Epithelial cell of prostate (primary cell): ENCODE data around the gene ADGB.

Experiments used
- DNase-seq: peaks from one replicate; pipeline ENCODE4 v3.0.0-alpha.2; 2011; ENCODE audit warnings: low read depth, low spot score
- H3K27ac ChIP-seq: fragments of 450-650 bp; 2 replicates; pipeline ENCODE4 v1.5.1; 2017; ENCODE audit warnings: mild to moderate bottlenecking

Gene ADGB

GRCh38 chr6:146620655-146621054, 21.9 kb downstream of the ADGB start:
- no peak for DNase-seq
- H3K27ac ChIP-seq: no peak overlapping the region

- H3K27ac ChIP-seq: no peak overlapping the region
- no peak for DNase-seq
Observed at GRCh38 chr6:146628350-146628749, 29.6 kb downstream of the ADGB start.

- DNase-seq: no peak
- no peak overlapping the region for H3K27ac ChIP-seq
Observed at GRCh38 chr6:146634022-146634421, 35.2 kb downstream of the ADGB start.

DNA sequence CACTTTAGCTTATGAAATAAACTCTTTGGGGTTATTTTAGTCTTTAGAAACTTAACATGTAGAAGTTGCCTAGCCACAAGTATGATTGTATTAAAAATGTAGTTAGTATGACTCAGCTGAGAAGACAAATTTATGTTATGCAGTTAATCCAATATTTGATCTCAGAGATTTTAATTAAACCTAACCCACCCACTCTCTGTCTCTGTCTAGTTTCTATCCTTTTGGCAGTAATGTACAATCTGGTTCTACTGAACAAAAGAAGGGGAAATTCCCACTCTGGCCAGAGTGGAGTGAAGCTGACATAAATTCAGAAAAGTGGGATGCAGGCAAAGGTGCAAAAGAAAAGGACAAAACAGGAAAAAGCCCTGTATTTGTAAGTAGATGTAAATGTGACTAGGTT, 36.4 kb downstream of the ADGB start:
- no peak overlapping the region for H3K27ac ChIP-seq
- no peak for DNase-seq

DNA sequence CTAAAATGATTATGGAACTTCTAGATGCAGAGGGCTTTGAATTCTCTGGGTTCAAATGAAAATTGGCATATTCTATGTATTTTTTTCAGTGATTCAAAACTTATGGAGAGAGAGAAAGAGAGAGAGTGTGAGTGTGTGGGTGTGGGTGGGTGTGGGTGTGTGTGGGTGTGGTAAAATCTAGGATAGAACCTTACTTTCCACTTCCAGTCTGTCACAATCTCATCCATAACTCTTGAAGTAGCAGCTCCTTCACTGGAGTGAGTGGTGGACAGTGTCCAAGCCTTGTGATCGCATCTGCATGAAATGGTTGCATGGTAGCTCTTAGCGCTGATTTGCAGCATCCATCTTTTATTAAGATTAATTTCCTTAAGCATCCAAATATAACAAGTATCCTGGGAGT, 37.7 kb downstream of the ADGB start:
- DNase-seq: no peak

DNA sequence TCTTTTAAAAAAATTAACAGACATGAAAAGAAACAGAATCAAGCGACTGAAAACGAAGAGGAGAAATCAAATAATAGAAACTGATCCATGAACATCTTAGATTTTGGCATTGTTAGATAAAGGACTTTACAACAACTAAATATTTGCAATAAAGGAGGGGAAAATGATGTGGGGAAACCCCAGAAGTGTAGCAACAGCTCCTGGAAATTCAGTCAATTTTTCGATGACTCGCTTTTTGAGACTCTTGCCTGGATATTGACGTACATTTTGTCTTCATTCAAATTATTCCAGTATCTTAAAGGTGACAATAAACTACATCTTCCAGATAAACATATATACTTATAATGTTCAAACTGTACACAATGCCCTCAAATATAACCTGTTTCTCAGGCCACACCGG, 44.1 kb downstream of the ADGB start:
- DNase-seq: no peak
- H3K27ac ChIP-seq: no peak overlapping the region

More for the DNA sequence above, 37.7 kb downstream of the ADGB start:
- no peak overlapping the region for H3K27ac ChIP-seq

- H3K27ac ChIP-seq: no peak overlapping the region
- no peak for DNase-seq
Observed at GRCh38 chr6:146650799-146651481, 52.2 kb downstream of the ADGB start.

DNA sequence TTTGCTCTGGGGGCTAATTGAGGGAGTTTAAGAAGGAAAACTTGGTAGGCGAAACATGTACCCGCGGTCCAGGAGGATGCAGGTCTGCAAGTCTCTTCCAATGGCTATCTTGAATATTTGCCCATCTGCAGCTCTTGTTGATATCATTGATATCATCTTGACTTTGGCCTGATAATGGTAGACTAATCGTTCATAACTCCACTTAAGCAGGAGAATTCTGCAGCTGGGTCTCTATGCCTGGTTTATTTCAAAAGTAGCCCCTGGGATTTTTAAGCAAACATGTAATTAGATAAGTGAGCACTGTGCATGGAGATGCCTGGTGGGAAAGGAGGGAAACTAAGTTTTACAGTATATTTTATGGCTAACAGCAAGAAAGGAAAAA, 52.7 kb downstream of the ADGB start:
- no peak overlapping the region for H3K27ac ChIP-seq

GRCh38 chr6:146657432-146657831, 58.7 kb downstream of the ADGB start:
- no peak overlapping the region for H3K27ac ChIP-seq
- DNase-seq: no peak

More for the DNA sequence above, 52.7 kb downstream of the ADGB start:
- DNase-seq: no peak

DNA sequence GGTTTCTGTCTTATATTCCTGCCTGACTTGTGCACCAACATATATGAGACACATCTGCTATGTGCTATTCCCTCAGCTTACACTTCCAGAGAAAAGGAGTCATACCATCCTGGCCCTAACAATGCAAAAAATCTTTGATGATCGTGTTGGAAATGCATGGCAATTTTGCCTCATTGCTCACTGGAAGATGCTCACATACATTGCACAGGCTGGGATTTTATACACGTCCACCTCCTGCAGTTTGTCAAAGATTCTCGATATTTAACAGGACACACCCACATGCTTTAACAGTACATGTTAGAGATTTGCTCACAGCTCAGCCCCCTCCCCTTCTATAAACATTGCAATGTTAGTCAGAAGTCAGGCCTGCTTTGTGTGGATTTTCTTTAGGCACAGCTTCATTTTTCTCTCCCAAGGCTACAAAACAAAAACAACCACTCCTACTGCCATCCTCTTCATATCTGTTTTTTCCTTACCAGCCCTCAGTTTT, 66.1 kb downstream of the ADGB start:
- DNase-seq: no peak
- H3K27ac ChIP-seq: no peak overlapping the region

GRCh38 chr6:146666909-146667308, 68.1 kb downstream of the ADGB start:
- DNase-seq: no peak
- no peak overlapping the region for H3K27ac ChIP-seq

GRCh38 chr6:146670161-146670560, 71.4 kb downstream of the ADGB start:
- no peak for DNase-seq
- H3K27ac ChIP-seq: no peak overlapping the region

DNA sequence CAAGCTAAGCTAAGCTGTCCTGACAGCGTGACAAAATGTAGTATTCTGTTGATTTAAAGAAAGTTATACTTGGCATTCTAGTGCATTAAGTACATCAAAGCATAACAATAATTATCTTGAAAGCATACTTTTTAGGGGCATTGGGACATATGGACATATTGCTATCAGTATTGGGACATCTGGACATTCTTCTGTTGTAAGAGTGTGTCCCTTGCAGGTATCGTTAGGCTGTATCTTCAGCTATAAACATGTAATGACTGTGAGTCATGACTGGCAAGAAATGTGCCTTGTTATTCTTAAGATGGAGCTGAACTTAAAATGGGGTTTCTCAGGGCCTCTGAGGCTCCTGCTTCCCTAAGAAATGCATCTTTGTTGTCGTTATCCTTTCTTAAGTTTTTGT, 74.3 kb downstream of the ADGB start:
- DNase-seq: no peak
- no peak overlapping the region for H3K27ac ChIP-seq

DNA sequence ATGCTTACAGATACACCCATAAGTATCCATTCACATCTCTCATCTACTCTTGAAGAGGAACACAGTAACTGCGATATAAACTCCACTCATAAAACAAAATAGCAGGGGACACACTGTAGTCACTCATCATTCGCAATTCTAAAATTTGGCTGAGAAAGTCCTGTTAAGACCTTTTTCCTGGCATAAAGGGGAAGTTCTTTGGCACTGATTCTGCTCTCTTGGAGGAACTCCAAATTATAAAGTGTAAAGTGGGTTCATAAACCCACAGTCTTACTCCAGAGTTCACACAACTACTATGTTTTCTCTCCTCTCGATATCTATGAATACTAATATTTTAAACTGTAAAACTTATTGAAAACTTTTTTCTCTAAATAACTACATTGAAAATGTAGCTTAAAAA, 80.6 kb downstream of the ADGB start:
- no peak overlapping the region for H3K27ac ChIP-seq
- no peak for DNase-seq

GRCh38 chr6:146682919-146683318, 84.1 kb downstream of the ADGB start:
- no peak overlapping the region for H3K27ac ChIP-seq
- no peak for DNase-seq

DNA sequence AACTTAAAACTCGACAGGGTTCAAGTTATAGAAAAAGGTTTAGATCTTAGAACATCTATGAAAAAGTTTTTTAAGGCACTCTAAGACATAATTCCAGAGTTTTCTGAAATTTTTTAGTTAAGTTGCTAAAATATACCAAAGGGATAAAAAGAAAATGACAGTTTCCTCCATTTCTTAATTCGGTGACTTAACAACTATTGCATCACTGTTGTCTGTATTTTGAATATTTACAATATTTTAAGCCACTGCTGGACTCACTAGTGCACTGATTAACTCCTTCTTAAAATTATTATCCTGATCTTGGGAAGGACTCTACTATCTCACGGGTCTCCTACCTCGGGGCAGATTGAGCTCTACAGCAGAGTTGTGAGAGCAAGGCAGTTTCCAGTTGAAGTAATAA, 91.0 kb downstream of the ADGB start:
- H3K27ac ChIP-seq: no peak overlapping the region
- no peak for DNase-seq

DNA sequence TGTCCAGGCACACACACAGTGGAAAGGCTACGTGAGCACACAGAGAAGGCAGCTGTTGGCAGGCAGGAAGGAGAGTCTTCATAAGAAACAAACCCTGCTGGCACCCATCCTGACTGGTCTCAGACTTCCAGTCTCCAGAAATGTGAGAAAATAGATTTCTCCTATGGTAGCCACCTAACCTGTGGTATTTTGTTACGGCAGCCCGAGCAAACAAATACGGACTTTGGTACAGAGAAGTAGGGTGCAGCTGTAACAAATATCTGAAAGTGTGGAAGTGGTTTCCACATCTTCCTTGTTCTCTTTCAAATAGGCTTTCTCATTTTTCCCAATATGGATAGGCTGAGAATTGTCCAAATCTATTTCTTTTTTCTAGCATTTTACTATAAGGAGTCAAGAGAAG, 94.6 kb downstream of the ADGB start:
- H3K27ac ChIP-seq: no peak overlapping the region

GRCh38 chr6:146697921-146698320, 99.1 kb downstream of the ADGB start:
- H3K27ac ChIP-seq: no peak overlapping the region
- DNase-seq: no peak

More for the DNA sequence above, 94.6 kb downstream of the ADGB start:
- DNase-seq: no peak

- H3K27ac ChIP-seq: no peak overlapping the region
- peak; percentile 36 for DNase-seq
Observed at GRCh38 chr6:146700078-146700686, 101.4 kb downstream of the ADGB start.

DNA sequence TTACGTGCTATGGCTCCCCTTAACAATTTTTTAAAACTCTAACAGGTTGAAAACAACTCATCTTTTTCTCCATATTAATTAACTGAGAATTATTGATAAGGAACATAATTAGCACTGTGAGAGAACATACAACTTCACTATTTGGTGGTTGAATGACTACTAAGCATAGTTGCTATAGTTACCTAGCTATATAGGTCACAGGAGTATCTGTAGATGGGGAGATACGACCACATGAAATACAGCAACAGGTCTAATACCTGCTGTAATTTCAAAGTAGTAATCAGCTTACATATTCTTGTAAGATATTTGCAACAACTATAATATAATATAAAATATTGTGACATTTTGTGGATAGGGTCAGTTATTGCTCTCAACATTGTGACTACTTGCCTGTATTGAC, 102.9 kb downstream of the ADGB start:
- no peak for DNase-seq
- H3K27ac ChIP-seq: no peak overlapping the region

DNA sequence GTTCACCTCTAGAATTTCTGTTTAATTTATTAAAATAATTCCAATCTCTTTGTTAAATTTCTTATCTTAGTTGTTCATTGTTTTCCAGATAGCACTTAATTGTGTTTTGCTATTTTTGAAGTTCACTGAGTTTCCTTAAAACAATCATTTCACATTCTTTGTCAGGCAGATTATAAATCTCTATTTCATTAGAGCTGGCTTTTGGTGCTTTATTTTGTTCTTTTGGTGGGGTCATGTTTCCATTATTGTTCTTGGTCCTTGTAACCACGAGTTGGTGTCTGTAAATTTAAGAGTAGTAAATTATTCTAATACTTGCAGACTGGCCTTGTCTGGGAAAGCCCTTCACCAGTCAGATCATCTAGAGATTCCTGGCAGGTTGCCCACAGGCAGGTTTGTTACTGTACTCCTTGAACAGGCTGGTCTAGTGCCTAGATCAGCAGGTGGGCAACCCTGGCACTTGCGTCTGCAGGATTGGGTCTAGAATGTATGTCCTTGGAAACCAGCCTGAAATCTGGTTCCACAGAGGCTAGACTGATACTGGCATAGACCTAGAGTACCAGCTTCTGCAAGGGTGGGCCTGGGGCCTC, 110.4 kb downstream of the ADGB start:
- DNase-seq: no peak
- no peak overlapping the region for H3K27ac ChIP-seq

DNA sequence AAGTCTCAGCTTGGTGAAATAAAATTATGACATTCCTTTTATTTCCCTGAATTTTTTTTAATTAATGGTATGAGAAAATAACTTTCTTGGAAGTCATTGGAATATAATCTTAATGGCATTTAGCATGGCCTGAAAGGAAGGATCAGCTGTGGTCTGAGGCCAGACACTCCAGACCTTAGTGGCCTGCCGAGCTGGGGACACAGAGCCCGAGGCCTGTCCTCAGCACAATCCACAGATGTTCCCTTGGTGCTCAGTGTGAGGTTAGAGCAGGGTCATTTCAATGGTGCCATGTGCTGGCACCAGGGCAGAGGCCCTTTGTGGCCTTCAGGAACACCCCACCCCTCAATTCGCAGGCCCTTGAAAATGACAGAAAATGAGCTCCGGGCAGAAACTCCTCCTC, 120.6 kb downstream of the ADGB start:
- H3K27ac ChIP-seq: no peak overlapping the region
- DNase-seq: no peak
